HG02588 (cell line): ENCODE data around the gene NRM.
"Not testable (repeated sequence)": the region's sequence is repeated elsewhere in the genome, so short reads cannot be mapped to it uniquely, and the experiment has no call there.

Source experiments
- ATAC-seq: cut with Tn5 transposase; IDR thresholded peaks from one replicate; pipeline ENCODE4 v1.9.1; 2021; ENCODE audit warnings: mild to moderate bottlenecking, moderate library complexity; ENCODE audit not compliant: unreplicated experiment

The NRM gene

GRCh38 chr6:30721198-30722024 lies 30.6 kb upstream of the NRM start:
- no peak for ATAC-seq

DNA sequence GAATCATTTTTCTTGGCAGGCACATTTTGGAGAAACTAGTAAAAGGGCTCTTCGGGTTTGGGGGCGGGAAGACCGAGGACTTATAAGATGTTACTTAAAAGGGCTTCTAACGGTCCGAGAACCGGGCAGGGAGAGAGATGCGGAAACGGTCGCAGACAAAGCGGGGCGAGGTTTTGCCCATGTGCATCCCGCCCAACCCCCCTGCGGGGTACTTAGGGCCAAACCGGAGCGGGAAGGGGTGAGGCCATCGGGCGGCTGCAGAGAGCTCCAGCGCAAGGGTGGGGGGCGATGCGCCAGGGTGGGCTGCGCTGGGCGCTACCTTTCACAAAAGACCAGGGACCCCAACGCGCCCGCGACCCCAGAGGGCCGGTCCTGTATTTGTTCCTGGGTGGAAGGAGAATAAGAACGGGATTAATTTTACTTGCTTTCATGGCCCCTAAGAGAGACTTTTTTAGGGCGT lies 30.0 kb upstream of the NRM start:
- no peak for ATAC-seq

GRCh38 chr6:30719791-30720737 lies 29.3 kb upstream of the NRM start, which contains the start of gene TUBB:
TUBB (plus strand) TSS chr6:30720352; CDS start chr6:30720507, 155 bp downstream.
- ATAC-seq: peak; percentile 49

DNA sequence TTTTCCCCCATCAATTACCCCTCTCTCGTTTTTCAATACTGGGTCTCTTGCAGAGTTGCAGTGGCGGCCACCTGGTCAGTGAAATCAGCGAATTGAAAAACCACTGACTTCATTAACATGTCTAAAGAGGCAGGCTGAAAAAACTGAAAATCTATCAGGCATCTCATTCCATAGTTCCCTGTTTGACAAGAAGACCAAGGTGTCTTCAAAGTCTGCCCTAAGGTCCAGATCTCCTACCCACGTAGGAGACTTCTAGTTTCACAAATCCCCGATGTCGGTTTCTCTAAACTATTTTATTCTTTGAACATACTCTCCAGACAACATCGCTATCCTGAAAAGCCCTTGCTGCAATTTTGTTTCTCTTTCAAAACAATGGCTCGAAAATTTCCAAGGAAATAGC lies 28.6 kb upstream of the NRM start:
- no peak for ATAC-seq

DNA sequence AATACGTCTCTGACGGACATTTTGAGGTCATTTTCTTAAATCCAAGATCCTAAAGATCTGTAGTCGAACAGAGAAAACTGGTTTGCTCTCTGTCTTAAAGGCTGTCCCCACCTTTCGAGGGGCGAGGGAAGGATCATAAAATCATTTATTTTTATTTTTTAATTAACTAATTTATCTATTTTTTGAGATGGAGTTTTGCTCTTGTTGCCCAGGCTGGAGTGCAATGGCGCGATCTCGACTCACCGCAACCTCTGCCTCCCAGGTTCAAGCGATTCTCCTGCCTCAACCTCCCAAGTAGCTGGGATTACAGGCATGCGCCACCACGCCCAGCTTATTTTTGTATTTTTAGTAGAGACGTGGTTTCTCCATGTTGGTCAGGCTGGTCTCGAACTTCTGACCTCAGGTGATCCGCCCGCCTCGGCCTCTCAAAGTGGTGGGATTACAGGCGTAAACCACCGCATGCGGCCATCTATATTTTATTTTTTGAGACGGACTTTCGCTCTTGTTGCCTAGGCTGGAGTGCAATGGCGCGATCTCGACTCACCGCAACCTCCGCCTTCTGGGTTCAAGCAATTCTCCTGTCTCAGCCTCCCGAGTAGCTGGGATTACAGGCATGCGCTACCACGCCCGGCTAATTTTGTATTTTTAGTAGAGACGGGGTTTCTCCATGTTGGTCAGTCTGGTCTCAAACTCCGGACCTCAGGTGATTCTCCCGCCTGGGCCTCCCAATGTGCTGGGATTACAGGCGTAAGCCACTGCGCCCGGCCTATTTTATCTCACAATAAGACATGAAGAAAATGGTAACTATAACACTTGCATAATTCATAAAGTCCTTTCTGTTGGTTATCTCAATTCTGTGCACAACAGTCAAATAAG lies 27.3 kb upstream of the NRM start:
- not testable (repeated sequence) for ATAC-seq

- ATAC-seq: peak; percentile 57
These were observed 26.5 kb upstream of the NRM start, which contains the start of gene MDC1 for GRCh38 chr6:30717129-30717844. MDC1 (minus strand) TSS chr6:30717281; CDS start chr6:30715175, 2,106 bp downstream.

GRCh38 chr6:30716879-30717128 lies 26.0 kb upstream of the NRM start:
- ATAC-seq: no peak

GRCh38 chr6:30714263-30714662 lies 23.5 kb upstream of the NRM start:
- ATAC-seq: no peak

- no peak for ATAC-seq
These were observed 21.7 kb upstream of the NRM start for GRCh38 chr6:30712441-30712945.

DNA sequence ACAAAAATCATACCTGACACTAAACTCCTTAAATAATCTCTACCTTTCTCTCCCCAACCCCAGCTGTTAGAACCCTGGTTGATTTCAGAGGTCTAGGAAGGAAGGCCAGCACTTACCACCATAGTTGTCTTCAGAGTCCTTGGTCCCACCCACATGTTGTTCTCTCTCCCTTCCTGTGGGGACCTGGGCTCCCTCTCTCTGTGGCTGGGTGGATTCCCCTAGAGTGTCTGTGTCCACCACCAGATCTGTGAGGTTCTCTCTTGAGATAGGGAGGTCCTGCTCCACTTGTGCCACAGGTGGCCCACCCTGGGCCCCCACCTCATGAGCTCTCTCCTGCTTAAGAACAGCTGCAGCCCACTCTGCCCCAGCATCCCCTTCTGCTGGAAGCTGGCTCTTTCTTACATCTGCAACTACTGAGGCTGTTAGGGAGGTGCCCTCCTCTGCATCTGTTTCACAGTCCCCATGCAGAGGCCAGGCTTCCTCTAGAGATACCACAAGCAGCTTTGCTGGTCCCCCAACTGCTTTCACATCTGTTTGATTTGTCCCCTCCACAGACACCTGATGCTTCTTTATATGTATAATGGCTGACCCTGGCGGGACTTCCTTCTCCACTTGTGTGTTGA lies 21.1 kb upstream of the NRM start:
- no peak for ATAC-seq

DNA sequence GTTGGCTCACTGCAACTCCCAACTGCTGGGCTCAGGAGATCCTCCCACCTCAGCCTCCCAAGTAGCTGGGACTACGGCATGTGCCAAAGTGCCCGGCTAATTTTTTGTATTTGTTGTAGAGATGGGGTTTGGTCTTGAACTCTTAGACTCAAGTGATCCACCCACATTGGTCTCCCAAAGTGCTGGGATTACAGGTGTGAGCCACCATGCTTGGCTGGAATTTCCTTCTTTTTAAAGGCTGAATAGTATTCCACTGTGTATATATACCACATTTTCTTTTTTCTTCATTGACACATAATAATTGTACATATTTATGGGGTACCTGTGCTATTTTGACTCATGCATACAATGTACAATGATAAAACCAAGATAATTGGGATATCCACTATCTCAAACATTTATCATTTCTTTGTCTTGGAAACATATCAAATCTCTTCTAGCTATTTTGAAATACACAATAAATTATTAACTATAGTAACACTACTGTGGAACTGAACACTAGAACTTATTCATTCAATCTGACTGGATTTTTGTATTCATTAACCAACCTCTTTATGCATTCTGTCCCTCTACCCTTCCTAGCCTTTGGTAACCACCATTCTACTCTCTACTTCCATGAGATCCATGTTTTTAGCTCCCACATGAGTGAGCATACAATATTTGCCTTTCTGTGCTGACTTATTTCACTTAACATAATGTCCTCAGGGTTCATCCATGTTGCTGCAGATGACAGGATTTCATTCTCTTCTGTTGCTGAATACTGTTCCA lies 18.5 kb upstream of the NRM start:
- ATAC-seq: no peak

DNA sequence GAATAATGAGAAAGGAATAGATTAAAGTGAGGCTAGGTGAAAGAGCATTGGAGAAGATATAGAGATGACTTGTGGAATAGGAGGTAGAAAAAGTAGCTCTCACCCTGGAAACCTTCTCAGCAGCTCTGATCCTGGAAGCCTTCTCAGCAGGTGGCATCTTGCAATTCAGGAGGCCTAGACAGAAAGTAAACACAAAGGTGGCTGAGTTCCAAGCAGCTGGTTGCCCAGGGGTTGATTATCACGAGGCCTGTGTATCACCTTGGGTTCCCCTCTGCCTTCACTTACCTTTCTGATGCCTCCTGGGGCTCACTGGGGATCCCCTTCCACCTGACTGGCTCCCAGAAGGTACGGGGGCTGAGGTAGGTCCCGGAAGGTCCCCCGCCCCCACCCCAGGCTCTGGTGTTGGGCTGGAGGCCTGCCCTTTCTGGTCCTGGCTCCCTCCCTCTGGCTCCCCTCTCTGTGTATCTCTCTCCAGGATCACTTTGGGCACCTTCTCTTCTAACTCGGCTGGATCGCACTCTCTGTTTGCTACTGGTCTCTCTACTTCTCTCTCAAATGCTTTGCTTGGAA lies 16.6 kb upstream of the NRM start:
- ATAC-seq: no peak

DNA sequence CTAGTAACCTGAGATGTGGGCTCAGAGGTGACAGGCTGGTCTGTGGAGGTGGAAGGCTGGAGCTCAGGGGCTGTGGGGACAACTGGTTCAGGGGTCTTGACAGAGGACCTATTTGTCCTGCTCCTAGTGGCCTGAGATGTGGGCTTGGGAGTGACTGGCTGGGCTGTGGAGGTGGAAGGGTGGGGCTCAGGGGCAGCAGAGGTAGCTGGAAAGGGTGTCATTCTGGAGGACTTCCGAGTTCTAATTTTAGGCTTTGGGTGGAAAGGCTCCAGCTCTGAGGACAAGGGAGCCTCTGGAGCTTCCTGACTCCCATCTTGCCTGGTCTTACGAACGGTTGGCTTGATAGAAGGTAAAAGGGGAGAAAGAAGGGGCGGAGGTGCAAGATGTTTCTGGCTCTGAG lies 14.8 kb upstream of the NRM start:
- ATAC-seq: no peak

DNA sequence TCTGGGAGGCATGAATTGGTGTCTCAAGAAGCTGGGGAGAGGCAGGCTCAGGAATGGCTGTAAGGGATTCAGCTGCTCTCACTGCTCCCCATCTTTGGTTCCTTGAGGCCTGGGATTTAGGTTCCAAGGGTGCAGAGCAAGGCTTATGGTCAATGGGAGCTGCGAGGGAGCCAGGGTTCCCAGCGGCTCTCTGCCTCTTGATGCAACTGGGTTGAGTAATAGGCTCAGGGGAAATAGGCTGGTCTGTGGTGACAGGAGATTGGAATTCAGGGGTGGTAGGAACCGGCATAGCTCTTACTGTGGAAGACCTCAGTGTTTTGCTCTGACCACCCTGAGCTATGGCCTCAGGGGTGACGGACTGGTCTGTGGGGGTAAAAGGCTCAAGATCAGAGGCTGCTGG lies 13.0 kb upstream of the NRM start:
- ATAC-seq: no peak

DNA sequence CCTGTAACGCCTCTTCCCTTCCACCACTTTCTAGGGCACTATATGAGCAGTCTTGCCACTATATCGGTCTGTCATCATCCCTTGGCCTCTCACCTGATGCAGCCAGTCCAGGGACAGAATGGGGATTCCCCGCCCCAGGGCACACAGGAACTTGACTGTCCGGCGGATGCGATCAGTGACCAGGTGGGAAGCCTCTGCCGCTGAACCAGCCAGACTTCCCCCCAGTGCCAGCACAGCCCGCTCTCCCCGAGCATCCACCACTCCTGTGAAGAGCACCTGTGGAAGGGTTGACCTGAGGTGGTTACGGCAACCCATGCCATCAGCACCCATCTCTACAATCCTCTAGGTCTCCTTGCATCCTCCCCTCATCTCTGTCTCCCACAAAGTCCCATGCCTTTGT lies 12.2 kb upstream of the NRM start:
- ATAC-seq: no peak

GRCh38 chr6:30700340-30700739 lies 9.6 kb upstream of the NRM start:
- ATAC-seq: no peak

DNA sequence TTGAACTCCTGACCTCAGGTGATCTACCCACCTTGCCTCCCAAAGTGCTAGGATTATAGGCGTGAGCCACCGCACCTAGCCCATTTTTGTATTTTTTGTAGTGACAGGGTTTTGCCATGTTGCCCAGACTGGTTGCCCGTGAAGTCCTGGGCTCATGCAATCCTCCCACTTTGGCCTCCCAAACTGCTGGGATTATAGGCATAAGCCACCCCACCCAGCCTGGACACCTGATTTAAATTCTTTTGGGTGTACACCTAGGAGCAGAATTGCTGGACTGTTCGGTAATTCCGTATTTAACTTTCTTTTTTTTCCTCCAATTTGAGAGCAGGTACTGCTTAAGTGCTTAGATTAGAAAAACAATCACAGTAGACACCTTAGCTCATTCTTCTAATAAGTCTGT lies 5.6 kb upstream of the NRM start:
- ATAC-seq: no peak

- no peak for ATAC-seq
These were observed 544 bp upstream of the NRM start for GRCh38 chr6:30691208-30691847.
